HCT116 (cell line): ENCODE results near the gene GRK5. TPM values are rescaled to one million over a fixed set of nuclear protein-coding genes. Genes with fewer than 3 reads are reported as not detected.

Experiments used
- ATAC-seq: fragments of 200-7000 bp; cut with Tn5 transposase; 2 replicates; pipeline ENCODE4 v1.9.1; 2020; ENCODE audit warnings: mild to moderate bottlenecking, moderate library complexity
- BruUV-seq: library from RNA; stranded (reverse); fragments of 400-500 nt; replicated peaks from 2 replicates; lab custom pipeline; 2021; lab: Mats Ljungman, UMichigan
- CTCF ChIA-PET: fragments of 300-600 bp; sonication (Branson Sonifier 250); formaldehyde crosslinking; loops from one replicate; lab custom pipeline; 2021; ENCODE audit warnings: antibody characterized with exemption; lab: Charles Lee
- POLR2A ChIA-PET: fragments of 300-600, 350-600 bp; sonication (Branson Sonifier 250); formaldehyde crosslinking; loops from one replicate; lab custom pipeline; 2021; ENCODE audit warnings: antibody characterized with exemption; lab: Charles Lee
- RAD21 ChIA-PET, 2 experiments: fragments of 300-600 bp; sonication (Branson Sonifier 250); formaldehyde crosslinking; loops; one replicate each; lab custom pipeline; 2023; ENCODE audit warnings: low total read pairs in 2 of 2; ENCODE audit not compliant: uncharacterized antibody in 2 of 2, unreplicated experiment in 2 of 2, low non-redundant PET in 1 of 2; lab: Charles Lee
- DNase-seq: peaks from one replicate; pipeline ENCODE4 v3.0.0-alpha.2; 2010; ENCODE audit warnings: low read depth, low spot score
- H2AFZ ChIP-seq: fragments of 200-600 bp; shearing (Covaris generic), sonication (generic); 2 replicates; pipeline ENCODE4 v1.6.1; 2017; ENCODE audit warnings: low read depth, mixed run types, mixed read lengths, antibody characterized with exemption, low read length; ENCODE audit not compliant: poor library complexity, severe bottlenecking
- H3K27ac ChIP-seq: 2 replicates; pipeline ENCODE4 v1.5.1; 2012; ENCODE audit warnings: low read depth, low read length
- H3K27me3 ChIP-seq: fragments of 200-600 bp; sonication (generic); 2 replicates; pipeline ENCODE4 v1.6.1; 2016; ENCODE audit warnings: mixed run types, low read length, mixed read lengths; ENCODE audit not compliant: insufficient read depth
- H3K36me3 ChIP-seq, 2 experiments: fragments of 200-500 bp in 1 of 2; fragments of 200-600 bp in 1 of 2; sonication (Bioruptor generic) in 1 of 2; sonication (generic) in 1 of 2; 2 replicates each; pipeline versions ENCODE4 v1.5.1 to v1.6.1; 2014 to 2016; ENCODE audit warnings: low read length in 2 of 2, inconsistent platforms in 1 of 2, mixed read lengths in 1 of 2, mixed run types in 1 of 2; ENCODE audit not compliant: insufficient read depth in 2 of 2, control insufficient read depth in 1 of 2
- H3K4me1 ChIP-seq, 2 experiments: fragments of 200-600 bp in 1 of 2; sonication (generic) in 1 of 2; 2 replicates each; pipeline versions ENCODE4 v1.5.1 to v1.6.1; 2012 to 2017; ENCODE audit warnings: low read length in 2 of 2, inconsistent platforms in 1 of 2, mild to moderate bottlenecking in 1 of 2, mixed read lengths in 1 of 2, mixed run types in 1 of 2, moderate library complexity in 1 of 2; ENCODE audit not compliant: insufficient read depth in 2 of 2, control insufficient read depth in 1 of 2
- H3K4me2 ChIP-seq: fragments of 200-600 bp; sonication (generic); 2 replicates; pipeline ENCODE4 v1.6.1; 2017; ENCODE audit warnings: mixed run types, low read length, mixed read lengths
- H3K4me3 ChIP-seq, 2 experiments: fragments of 200-600 bp in 1 of 2; sonication (generic) in 1 of 2; replicated peaks in 1 of 2; 2 replicates each; pipeline ENCODE4 v1.5.1; 2011 to 2016; ENCODE audit warnings: low read length in 2 of 2, control low read depth in 1 of 2, low read depth in 1 of 2, mild to moderate bottlenecking in 1 of 2, mixed read lengths in 1 of 2, mixed run types in 1 of 2
- H3K79me2 ChIP-seq: fragments of 200-600 bp; sonication (generic); 2 replicates; pipeline ENCODE4 v1.6.1; 2017; ENCODE audit warnings: mild to moderate bottlenecking, mixed run types, low read length, moderate library complexity, mixed read lengths; ENCODE audit not compliant: insufficient read depth
- H3K9ac ChIP-seq: fragments of 200-600 bp; sonication (generic); 2 replicates; pipeline ENCODE4 v1.6.1; 2016; ENCODE audit warnings: low read length, mixed read lengths
- H3K9me2 ChIP-seq: fragments of 200-600 bp; sonication (generic), shearing (Covaris generic); 2 replicates; pipeline ENCODE4 v1.6.1; 2017; ENCODE audit warnings: mixed run types, mild to moderate bottlenecking, moderate library complexity; ENCODE audit not compliant: insufficient read depth
- H3K9me3 ChIP-seq, 2 experiments: fragments of 200-500 bp in 1 of 2; fragments of 200-600 bp in 1 of 2; sonication (Bioruptor generic) in 1 of 2; sonication (generic) in 1 of 2; 2 replicates each; pipeline ENCODE4 v1.6.1; 2014 to 2017; ENCODE audit warnings: low read length in 2 of 2, mixed read lengths in 2 of 2, inconsistent platforms in 1 of 2, low read depth in 1 of 2, mild to moderate bottlenecking in 1 of 2, mixed run types in 1 of 2, moderate library complexity in 1 of 2; ENCODE audit not compliant: control insufficient read depth in 1 of 2, insufficient read depth in 1 of 2
- H4K20me1 ChIP-seq: fragments of 200-600 bp; sonication (generic), shearing (Covaris generic); 2 replicates; pipeline ENCODE4 v1.6.1; 2017; ENCODE audit warnings: mixed run types, mild to moderate bottlenecking, moderate library complexity; ENCODE audit not compliant: insufficient read depth
- CBX3 ChIP-seq: IDR thresholded peaks from 2 replicates; pipeline ENCODE4 v1.6.1; 2012; ENCODE audit warnings: low read depth
- CEBPB ChIP-seq: IDR thresholded peaks from 2 replicates; pipeline ENCODE4 v1.6.1; 2012; ENCODE audit warnings: low read depth
- EGR1 ChIP-seq: IDR thresholded peaks from 2 replicates; pipeline ENCODE4 v1.6.1; 2012; ENCODE audit warnings: low read depth
- EZH2 ChIP-seq: fragments of 200-600 bp; sonication (generic); IDR thresholded peaks from 2 replicates; pipeline ENCODE4 v1.6.1; 2017; ENCODE audit warnings: antibody characterized with exemption, mixed run types
- FOSL1 ChIP-seq: IDR thresholded peaks from 2 replicates; pipeline ENCODE4 v1.6.1; 2012; ENCODE audit warnings: low read depth
- JUND ChIP-seq: IDR thresholded peaks from 2 replicates; pipeline ENCODE4 v1.6.1; 2012
- POLR2A ChIP-seq: IDR thresholded peaks from 2 replicates; pipeline ENCODE4 v1.7.0; 2011; ENCODE audit warnings: borderline replicate concordance; ENCODE audit not compliant: insufficient read depth, insufficient read length; ENCODE audit errors: extremely low read depth
- POLR2AphosphoS5 ChIP-seq: IDR thresholded peaks from 2 replicates; pipeline ENCODE4 v1.6.1; 2011; ENCODE audit warnings: mild to moderate bottlenecking, low read depth, low read length, moderate library complexity
- RAD21 ChIP-seq: IDR thresholded peaks from 2 replicates; pipeline ENCODE4 v1.6.1; 2012; ENCODE audit warnings: low read depth, mild to moderate bottlenecking
- SIN3A ChIP-seq: IDR thresholded peaks from 2 replicates; pipeline ENCODE4 v1.6.1; 2012; ENCODE audit warnings: low read depth
- SP1 ChIP-seq: IDR thresholded peaks from 2 replicates; pipeline ENCODE4 v1.6.1; 2012; ENCODE audit warnings: low read depth
- SRF ChIP-seq: IDR thresholded peaks from 2 replicates; pipeline ENCODE4 v1.6.1; 2012; ENCODE audit warnings: low read depth
- TCF7L2 ChIP-seq: IDR thresholded peaks from 2 replicates; pipeline ENCODE4 v1.7.0; 2011; ENCODE audit warnings: borderline replicate concordance, inconsistent platforms; ENCODE audit not compliant: insufficient read depth, insufficient read length; ENCODE audit errors: extremely low read depth
- YY1 ChIP-seq: IDR thresholded peaks from 2 replicates; pipeline ENCODE4 v1.6.1; 2011; ENCODE audit warnings: low read length, low read depth, moderate library complexity, mild to moderate bottlenecking; ENCODE audit not compliant: insufficient replicate concordance; ENCODE audit errors: extremely low read depth
- ZNF274 ChIP-seq: fragments of 200-500 bp; sonication (Bioruptor generic); IDR thresholded peaks from 2 replicates; pipeline ENCODE4 v1.6.1; 2014; ENCODE audit warnings: mild to moderate bottlenecking, low read depth, low read length, inconsistent platforms
- intact Hi-C: fragments of 100-400 bp; cut with micrococcal nuclease; formaldehyde crosslinking; loops from 2 replicates; pipeline ENCODE4 v1.10.0; 2022
- total RNA-seq: library from RNA; stranded (reverse); gene quantifications from one replicate; pipeline ENCODE4 v1.2.1, GENCODE V29; 2021; ENCODE audit not compliant: unreplicated experiment
- TF ChIP-seq, protein P1 (sequence below): IDR thresholded peaks from 2 replicates; pipeline ENCODE4 v1.6.1; 2011; ENCODE audit warnings: mild to moderate bottlenecking, low read length, moderate library complexity; ENCODE audit not compliant: insufficient replicate concordance; ENCODE audit errors: extremely low read depth
- TF ChIP-seq, protein P2 (sequence below): IDR thresholded peaks from 2 replicates; pipeline ENCODE4 v1.6.1; 2012
- TF ChIP-seq, protein P3 (sequence below), 3 experiments: fragments of 200-600 bp in 1 of 3; sonication (generic) in 1 of 3; IDR thresholded peaks in 2 of 3; conservative IDR thresholded peaks in 1 of 3; 2 replicates each; pipeline ENCODE4 v1.5.1; 2012 to 2017; ENCODE audit warnings: low read depth in 2 of 3, low read length in 2 of 3, antibody characterized with exemption in 1 of 3, borderline replicate concordance in 1 of 3, control low read depth in 1 of 3, mild to moderate bottlenecking in 1 of 3, mixed read lengths in 1 of 3, mixed run types in 1 of 3, moderate library complexity in 1 of 3; ENCODE audit not compliant: insufficient read depth in 1 of 3

The GRK5 gene
- total RNA-seq, 1 experiment from 2014 or later, result 7.3 TPM

- BruUV-seq, result no TSS peak
- DNase-seq (no peak), ATAC-seq (no peak)
- Histone ChIP-seq H3K9me2 (no peaks in the 10 kb centered on the region), H3K79me2 (no peaks in the 10 kb centered on the region), H3K9ac (0 out of 2 replicates have a peak overlapping the region, but pooled peaks have one; percentile 5), H3K36me3 (no peaks in the 10 kb centered on the region), H3K4me1 (peaks cover 45 to 72% of the 10 kb centered on the region in 2 experiments), H3K4me2 (0 out of 2 replicates have a peak overlapping the region, but pooled peaks have one; percentile 12), H3K4me3 (no peak overlapping the region), H2AFZ (no peak overlapping the region), H3K9me3 (no peaks in the 10 kb centered on the region), H4K20me1 (no peaks in the 10 kb centered on the region), H3K27ac (no peak overlapping the region), H3K27me3 (no peaks in the 10 kb centered on the region)
- intact Hi-C loops, result no loop called here
- RAD21 ChIA-PET, result no interaction called here
- CTCF ChIA-PET, result interaction anchor here (1.4 kb wide), 1 partner anchor 58 kb away, joined by 4 read pairs; no protein-coding TSS in a partner anchor
- POLR2A ChIA-PET, result interaction anchor here (1.8 kb wide), 1 partner anchor 14 kb away, joined by 4 read pairs; no protein-coding TSS in a partner anchor
- TF ChIP-seq POLR2AphosphoS5 (no peak), EZH2 (no peak), SIN3A (no peak), YY1 (no peak), POLR2A (no peak), TCF7L2 (no peak), SP1 (no peak), ZNF274 (no peak), RAD21 (no peak), JUND (no peak), FOSL1 (no peak), CEBPB (no peak), EGR1 (no peak), CBX3 (no peak), SRF (no peak)
- TF ChIP-seq, protein P1, sequence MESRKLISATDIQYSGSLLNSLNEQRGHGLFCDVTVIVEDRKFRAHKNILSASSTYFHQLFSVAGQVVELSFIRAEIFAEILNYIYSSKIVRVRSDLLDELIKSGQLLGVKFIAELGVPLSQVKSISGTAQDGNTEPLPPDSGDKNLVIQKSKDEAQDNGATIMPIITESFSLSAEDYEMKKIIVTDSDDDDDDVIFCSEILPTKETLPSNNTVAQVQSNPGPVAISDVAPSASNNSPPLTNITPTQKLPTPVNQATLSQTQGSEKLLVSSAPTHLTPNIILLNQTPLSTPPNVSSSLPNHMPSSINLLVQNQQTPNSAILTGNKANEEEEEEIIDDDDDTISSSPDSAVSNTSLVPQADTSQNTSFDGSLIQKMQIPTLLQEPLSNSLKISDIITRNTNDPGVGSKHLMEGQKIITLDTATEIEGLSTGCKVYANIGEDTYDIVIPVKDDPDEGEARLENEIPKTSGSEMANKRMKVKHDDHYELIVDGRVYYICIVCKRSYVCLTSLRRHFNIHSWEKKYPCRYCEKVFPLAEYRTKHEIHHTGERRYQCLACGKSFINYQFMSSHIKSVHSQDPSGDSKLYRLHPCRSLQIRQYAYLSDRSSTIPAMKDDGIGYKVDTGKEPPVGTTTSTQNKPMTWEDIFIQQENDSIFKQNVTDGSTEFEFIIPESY, result no peak
- TF ChIP-seq, protein P2, sequence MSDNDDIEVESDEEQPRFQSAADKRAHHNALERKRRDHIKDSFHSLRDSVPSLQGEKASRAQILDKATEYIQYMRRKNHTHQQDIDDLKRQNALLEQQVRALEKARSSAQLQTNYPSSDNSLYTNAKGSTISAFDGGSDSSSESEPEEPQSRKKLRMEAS, result no peak
- TF ChIP-seq, protein P3, sequence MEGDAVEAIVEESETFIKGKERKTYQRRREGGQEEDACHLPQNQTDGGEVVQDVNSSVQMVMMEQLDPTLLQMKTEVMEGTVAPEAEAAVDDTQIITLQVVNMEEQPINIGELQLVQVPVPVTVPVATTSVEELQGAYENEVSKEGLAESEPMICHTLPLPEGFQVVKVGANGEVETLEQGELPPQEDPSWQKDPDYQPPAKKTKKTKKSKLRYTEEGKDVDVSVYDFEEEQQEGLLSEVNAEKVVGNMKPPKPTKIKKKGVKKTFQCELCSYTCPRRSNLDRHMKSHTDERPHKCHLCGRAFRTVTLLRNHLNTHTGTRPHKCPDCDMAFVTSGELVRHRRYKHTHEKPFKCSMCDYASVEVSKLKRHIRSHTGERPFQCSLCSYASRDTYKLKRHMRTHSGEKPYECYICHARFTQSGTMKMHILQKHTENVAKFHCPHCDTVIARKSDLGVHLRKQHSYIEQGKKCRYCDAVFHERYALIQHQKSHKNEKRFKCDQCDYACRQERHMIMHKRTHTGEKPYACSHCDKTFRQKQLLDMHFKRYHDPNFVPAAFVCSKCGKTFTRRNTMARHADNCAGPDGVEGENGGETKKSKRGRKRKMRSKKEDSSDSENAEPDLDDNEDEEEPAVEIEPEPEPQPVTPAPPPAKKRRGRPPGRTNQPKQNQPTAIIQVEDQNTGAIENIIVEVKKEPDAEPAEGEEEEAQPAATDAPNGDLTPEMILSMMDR (IDR thresholded peaks at IDR 0.05 in 2 of 3, conservative IDR thresholded peaks at IDR 0.05 in 1 of 3; ENCODE audit: borderline replicate concordance in 1 of 3, insufficient read depth in 1 of 3, low read depth in 2 of 3, low read length in 2 of 3), result no peak
Observed at GRCh38 chr10:119267384-119267783, 60.0 kb downstream of the GRK5 start.
